Smooth muscle cell (in vitro differentiated cells): Measurements from ENCODE around the gene PLEKHM1. TPM values are rescaled to one million over a fixed set of nuclear protein-coding genes. Genes with fewer than 3 reads are reported as not detected.

Experiments
- DNase-seq: peaks from one replicate; lab custom pipeline; 2025; ENCODE audit not compliant: unreplicated experiment; lab: John Stamatoyannopoulos, UW
- H2AFZ ChIP-seq: fragments of 200-600 bp; sonication (generic); 2 replicates; pipeline ENCODE4 v1.6.0; 2016; ENCODE audit warnings: antibody characterized with exemption, low read depth, mild to moderate bottlenecking
- H3F3A ChIP-seq: fragments of 200-600 bp; sonication (generic); 2 replicates; pipeline ENCODE4 v1.6.0; 2017; ENCODE audit warnings: antibody characterized with exemption, low read depth
- H3K27ac ChIP-seq: fragments of 200-600 bp; sonication (generic); 2 replicates; pipeline ENCODE4 v1.5.1; 2016; ENCODE audit warnings: low read depth, mild to moderate bottlenecking
- H3K27me3 ChIP-seq: fragments of 200-600 bp; sonication (generic); 2 replicates; pipeline ENCODE4 v1.6.1; 2016; ENCODE audit warnings: low read depth, mild to moderate bottlenecking
- H3K36me3 ChIP-seq: fragments of 200-600 bp; sonication (generic); 2 replicates; pipeline ENCODE4 v1.5.1; 2016; ENCODE audit warnings: low read depth
- H3K4me1 ChIP-seq: fragments of 200-600 bp; sonication (generic); 2 replicates; pipeline ENCODE4 v1.5.1; 2016; ENCODE audit warnings: low read depth
- H3K4me2 ChIP-seq: fragments of 200-600 bp; sonication (generic); 2 replicates; pipeline ENCODE4 v1.6.0; 2016; ENCODE audit warnings: mild to moderate bottlenecking
- H3K4me3 ChIP-seq: fragments of 200-600 bp; sonication (generic); 2 replicates; pipeline ENCODE4 v1.5.1; 2016; ENCODE audit warnings: mild to moderate bottlenecking
- H3K79me2 ChIP-seq: fragments of 200-600 bp; sonication (generic); 2 replicates; pipeline ENCODE4 v1.6.0; 2016; ENCODE audit warnings: low read depth, mild to moderate bottlenecking
- H3K9ac ChIP-seq: fragments of 200-600 bp; sonication (generic); 2 replicates; pipeline ENCODE4 v1.6.0; 2016; ENCODE audit warnings: low read depth
- H3K9me3 ChIP-seq: fragments of 200-600 bp; sonication (generic); replicated peaks from 2 replicates; pipeline ENCODE4 v1.5.1; 2016; ENCODE audit warnings: low read depth
- H4K20me1 ChIP-seq: fragments of 200-600 bp; sonication (generic); 2 replicates; pipeline ENCODE4 v1.6.0; 2016; ENCODE audit warnings: low read depth
- WGBS: methylation state at CpG from one replicate; pipeline ENCODE4 v1.1.7; 2016; ENCODE audit warnings: low lambda C conversion rate; 5-methylcytosine and 5-hydroxymethylcytosine counted together
- polyA plus RNA-seq: library from polyadenylated mRNA; unstranded; fragments of >200 nt; fragmentation: Nextera tagmentation; extraction: Ambion mirVana; gene quantifications from 2 replicates; pipeline ENCODE4 v1.2.1, GENCODE V29; 2016
- total RNA-seq: library from RNA; depleted of rRNA; stranded (reverse); fragments of >200 nt; gene quantifications from 2 replicates; pipeline ENCODE4 v1.2.3, GENCODE V29; 2014
- TF ChIP-seq, protein P1 (sequence below): fragments of 200-600 bp; sonication (generic); IDR thresholded peaks from 2 replicates; pipeline ENCODE4 v1.5.1; 2017; ENCODE audit warnings: borderline replicate concordance, mild to moderate bottlenecking, antibody characterized with exemption; ENCODE audit not compliant: insufficient read depth, poor library complexity, severe bottlenecking

PLEKHM1 gene
- total and polyA plus RNA-seq, 2 experiments from 2014 or later, result 8.7 to 15.1 TPM

DNA sequence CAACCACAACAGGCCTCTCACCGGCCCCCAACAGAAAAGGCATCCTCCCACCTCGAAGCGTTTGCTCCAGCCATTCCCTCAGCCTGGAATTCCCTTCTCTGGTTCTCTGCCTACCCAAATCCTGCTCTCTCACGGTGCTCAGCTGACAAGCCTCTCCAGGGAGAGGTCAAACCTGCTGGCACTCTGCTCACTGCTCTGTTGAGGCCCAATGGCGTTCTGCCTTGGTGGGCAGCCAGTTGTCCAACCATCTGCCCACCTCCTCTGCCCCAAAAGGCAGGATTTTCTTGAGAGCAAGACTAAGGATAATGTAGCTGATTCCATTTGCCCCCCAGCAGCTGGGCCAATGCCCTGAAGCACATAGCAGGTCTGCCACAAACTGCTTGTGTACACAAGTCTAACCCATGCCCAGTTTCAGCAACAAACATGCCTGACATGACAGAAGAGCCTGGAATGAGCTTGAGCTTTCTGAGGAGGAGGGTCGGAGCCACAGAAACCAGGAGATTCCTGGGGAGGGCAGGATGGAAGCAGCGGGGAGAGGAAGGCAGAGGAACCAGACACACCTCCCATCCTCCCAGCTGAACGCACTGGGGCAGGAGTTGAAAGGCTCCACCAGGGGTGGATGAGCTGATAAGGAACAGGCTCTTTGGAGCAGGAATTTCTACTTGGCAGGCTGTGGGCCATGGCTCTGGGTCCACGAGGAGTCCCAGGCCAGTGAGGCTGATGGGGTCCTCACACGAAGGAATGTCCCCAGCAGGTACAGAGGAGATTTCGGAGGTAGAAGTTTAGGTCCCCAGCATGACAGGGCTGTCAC, 81.7 kb downstream of the PLEKHM1 start:
- Histone ChIP-seq H3K9me3 (no peaks in the 10 kb centered on the region), H3K79me2 (no peaks in the 10 kb centered on the region), H3K4me1 (peaks cover 6% of the 10 kb centered on the region), H3F3A (no peaks in the 10 kb centered on the region), H3K27ac (no peak overlapping the region), H3K9ac (no peak overlapping the region), H4K20me1 (peaks cover 4% of the 10 kb centered on the region), H3K27me3 (no peaks in the 10 kb centered on the region), H3K36me3 (no peaks in the 10 kb centered on the region), H3K4me3 (no peak overlapping the region), H2AFZ (no peak overlapping the region), H3K4me2 (no peak overlapping the region)
- DNase-seq, result no peak
- WGBS, result 67% methylated on average over 11 of the region's 11 CpGs
- TF ChIP-seq, protein P1, sequence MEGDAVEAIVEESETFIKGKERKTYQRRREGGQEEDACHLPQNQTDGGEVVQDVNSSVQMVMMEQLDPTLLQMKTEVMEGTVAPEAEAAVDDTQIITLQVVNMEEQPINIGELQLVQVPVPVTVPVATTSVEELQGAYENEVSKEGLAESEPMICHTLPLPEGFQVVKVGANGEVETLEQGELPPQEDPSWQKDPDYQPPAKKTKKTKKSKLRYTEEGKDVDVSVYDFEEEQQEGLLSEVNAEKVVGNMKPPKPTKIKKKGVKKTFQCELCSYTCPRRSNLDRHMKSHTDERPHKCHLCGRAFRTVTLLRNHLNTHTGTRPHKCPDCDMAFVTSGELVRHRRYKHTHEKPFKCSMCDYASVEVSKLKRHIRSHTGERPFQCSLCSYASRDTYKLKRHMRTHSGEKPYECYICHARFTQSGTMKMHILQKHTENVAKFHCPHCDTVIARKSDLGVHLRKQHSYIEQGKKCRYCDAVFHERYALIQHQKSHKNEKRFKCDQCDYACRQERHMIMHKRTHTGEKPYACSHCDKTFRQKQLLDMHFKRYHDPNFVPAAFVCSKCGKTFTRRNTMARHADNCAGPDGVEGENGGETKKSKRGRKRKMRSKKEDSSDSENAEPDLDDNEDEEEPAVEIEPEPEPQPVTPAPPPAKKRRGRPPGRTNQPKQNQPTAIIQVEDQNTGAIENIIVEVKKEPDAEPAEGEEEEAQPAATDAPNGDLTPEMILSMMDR, result no peak

DNA sequence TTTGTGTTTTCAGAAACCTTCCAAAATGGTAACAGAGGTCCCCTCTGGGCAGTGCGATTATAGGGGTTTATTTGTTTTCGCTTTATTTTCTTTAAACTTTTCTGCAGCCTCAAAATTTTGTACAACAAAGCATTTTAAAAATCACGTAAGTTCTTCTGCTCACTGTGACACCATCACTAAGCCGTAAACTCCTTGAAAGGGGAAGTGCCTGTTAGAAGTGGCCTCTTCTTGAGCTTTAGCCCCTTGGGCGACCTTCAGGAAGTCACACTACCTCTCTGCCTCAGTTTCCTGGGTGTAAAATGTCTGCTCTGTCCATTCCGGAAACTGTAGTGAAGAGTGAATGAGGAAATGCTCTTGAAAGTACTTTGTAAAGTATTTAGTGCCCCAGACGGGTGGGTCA, 84.4 kb downstream of the PLEKHM1 start:
- Histone ChIP-seq H3K27me3 (no peaks in the 10 kb centered on the region), H3K9me3 (no peaks in the 10 kb centered on the region), H3K27ac (no peak overlapping the region), H3K79me2 (no peaks in the 10 kb centered on the region), H3F3A (no peaks in the 10 kb centered on the region), H4K20me1 (peaks cover 4% of the 10 kb centered on the region), H3K4me3 (peak overlapping the region; percentile 41), H3K4me1 (peaks cover 6% of the 10 kb centered on the region), H3K4me2 (peak overlapping the region; percentile 90), H2AFZ (peak overlapping the region; percentile 92), H3K36me3 (no peaks in the 10 kb centered on the region), H3K9ac (no peak overlapping the region)
- WGBS, result 79% methylated on average over 7 of the region's 7 CpGs
- DNase-seq, result no peak
- TF ChIP-seq, protein P1, result no peak

DNA sequence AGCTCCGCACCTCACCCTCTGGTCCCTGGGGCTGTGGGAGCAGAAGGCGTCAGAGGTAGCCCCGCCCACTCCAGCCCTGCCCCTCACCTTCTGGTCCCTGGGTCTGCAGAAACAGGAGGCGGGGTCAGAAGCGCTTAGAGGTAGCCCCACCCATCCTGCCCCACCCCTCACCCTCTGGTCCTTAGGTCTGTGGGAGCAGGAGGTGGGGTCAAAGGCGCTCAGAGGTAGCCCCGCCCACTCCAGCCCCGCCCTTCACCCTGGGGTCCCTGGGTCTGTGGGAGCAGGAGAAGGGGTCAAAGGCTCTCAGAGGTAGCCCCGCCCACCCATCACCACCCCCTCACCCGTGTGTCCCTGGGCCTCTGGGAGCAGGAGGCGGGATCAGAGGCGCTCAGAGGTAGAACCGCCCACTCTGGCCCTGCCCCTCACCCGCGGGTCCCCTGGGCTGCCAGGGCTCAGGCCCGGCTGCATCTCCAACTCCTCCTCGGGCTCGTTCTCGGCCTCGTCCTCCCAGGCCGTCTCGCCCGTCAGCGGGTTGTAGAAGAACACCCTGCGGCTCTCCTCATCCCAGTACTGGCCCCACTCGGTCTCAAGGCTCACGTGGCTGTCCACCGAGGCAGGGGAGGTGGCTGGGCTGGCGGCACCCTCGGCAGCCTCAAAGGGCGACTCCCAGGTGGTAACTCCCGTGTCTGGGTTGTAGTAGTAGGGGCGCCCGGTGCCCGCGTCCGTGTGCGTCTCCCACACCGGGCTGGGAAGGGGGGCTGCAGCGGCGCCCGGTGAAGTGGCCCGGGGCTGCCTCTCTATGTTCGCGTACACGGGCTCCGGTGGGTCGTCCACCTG, 85.1 kb downstream of the PLEKHM1 start:
- Histone ChIP-seq H3K27ac (no peak overlapping the region), H2AFZ (peak overlapping the region; percentile 92), H3K36me3 (no peaks in the 10 kb centered on the region), H3K4me1 (peaks cover 6% of the 10 kb centered on the region), H4K20me1 (peaks cover 4% of the 10 kb centered on the region), H3F3A (no peaks in the 10 kb centered on the region), H3K9ac (no peak overlapping the region), H3K9me3 (no peaks in the 10 kb centered on the region), H3K4me2 (peak overlapping the region; percentile 90), H3K79me2 (no peaks in the 10 kb centered on the region), H3K27me3 (no peaks in the 10 kb centered on the region), H3K4me3 (peak overlapping the region; percentile 41)
- TF ChIP-seq, protein P1, result no peak
- WGBS, result 17% methylated on average over 40 of the region's 48 CpGs
- peak; percentile 12 for DNase-seq
